Posterior vena cava (tissue), 2 donors: ENCODE measurements around the gene ACTRT3. TPM values are rescaled to one million over a fixed set of nuclear protein-coding genes. Genes with fewer than 3 reads are reported as not detected.
"Not testable (repeated sequence)": the region's sequence is repeated elsewhere in the genome, so short reads cannot be mapped to it uniquely, and the experiment has no call there.

ENCODE experiments used
- DNase-seq: peaks from one replicate; pipeline ENCODE4 v3.0.0-alpha.2; 2020; ENCODE audit warnings: low spot score
- intact Hi-C, 2 donors: fragments of 100-400 bp; cut with DNase I; formaldehyde crosslinking; loops; one replicate each; pipeline versions ENCODE4 v1.14.1 to v1.14.2; 2022 to 2023
- total RNA-seq, 2 donors: library from RNA; stranded (reverse); fragmentation: NEBNext Ultra II Directional; extraction: Animal tissue kit (Norgen Biotek cat#: 25700); gene quantifications; one replicate each; pipeline ENCODE4 v1.2.1, GENCODE V29; 2021
- donor health status: DM: yes; HTN: yes; CAD: no.
- donor health status: DM: yes; HTN: yes; CAD: no.

The ACTRT3 gene
- total RNA-seq, 2 donors from 2014 or later = 2.2 to 2.4 TPM

DNA sequence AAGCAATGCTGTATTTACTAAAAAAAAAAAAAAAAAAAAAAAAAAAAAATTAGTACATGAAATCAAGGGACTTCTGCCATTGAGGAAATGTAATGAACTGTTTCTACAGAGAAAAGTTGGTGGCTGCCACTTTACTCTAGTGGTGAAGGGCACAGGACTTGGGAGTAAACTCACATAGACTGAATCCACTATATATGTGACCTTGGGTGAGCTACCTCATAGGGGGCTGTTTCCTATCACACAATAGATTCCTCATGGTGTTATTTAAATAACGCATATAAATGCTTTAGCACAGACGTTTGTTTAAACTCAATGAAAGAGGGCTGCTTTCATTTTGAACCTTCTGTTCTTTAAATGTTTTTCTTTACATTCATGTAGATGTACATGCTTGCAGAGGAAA is 30.3 kb downstream of the ACTRT3 start:
- intact Hi-C loops = no loop called here
- no peak for DNase-seq

GRCh38 chr3:169731857-169732256 is 37.5 kb downstream of the ACTRT3 start:
- intact Hi-C loops = not testable (repeated sequence)

GRCh38 chr3:169722724-169723123 is 46.6 kb downstream of the ACTRT3 start:
- DNase-seq = no peak
- intact Hi-C loops = no loop called here

More at GRCh38 chr3:169731857-169732256, 37.5 kb downstream of the ACTRT3 start:
- not testable (repeated sequence) for DNase-seq

DNA sequence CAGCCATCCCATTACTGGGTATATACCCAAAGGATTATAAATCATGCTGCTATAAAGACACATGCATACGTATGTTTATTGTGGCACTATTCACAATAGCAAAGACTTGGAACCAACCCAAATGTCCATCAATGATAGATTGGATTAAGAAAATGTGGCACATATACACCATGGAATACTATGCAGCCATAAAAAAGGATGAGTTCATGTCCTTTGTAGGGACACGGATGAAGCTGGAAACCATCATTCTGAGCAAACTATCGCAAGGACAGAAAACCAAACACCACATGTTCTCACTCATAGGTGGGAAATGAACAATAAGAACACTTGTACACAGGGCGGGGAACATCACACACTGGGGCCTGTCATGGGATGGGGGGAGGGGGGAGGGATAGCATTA is 50.9 kb downstream of the ACTRT3 start:
- intact Hi-C loops, DNase-seq: not testable (repeated sequence)

Other genes starting within 250 kb of the ACTRT3 start
- gene MECOM, start 105.8 kb downstream of the ACTRT3 start, total RNA-seq = 10 to 100 TPM; 18.3 to 26.6 TPM
- 1 to 10 TPM; 2.6 to 6.3 TPM for gene TERC, start 4.5 kb downstream of the ACTRT3 start, total RNA-seq
- 10 to 100 TPM; 15.0 to 17.4 TPM for gene MYNN, start 3.8 kb upstream of the ACTRT3 start, total RNA-seq
- not detected for gene LRRIQ4, start 43.3 kb upstream of the ACTRT3 start, total RNA-seq
- 1 to 10 TPM; 1.9 to 4.8 TPM for gene LRRC34, start 43.3 kb upstream of the ACTRT3 start, total RNA-seq
- not detected for gene LRRC31, start 100.4 kb upstream of the ACTRT3 start, total RNA-seq
- not detected for gene SAMD7, start 142.0 kb upstream of the ACTRT3 start, total RNA-seq
- 100 to 1,000 TPM; 151 to 155 TPM for gene SEC62, start 197.2 kb upstream of the ACTRT3 start, total RNA-seq